ENCODE data around the gene UNC119B. TPM values are rescaled to one million over a fixed set of nuclear protein-coding genes. Genes with fewer than 3 reads are reported as not detected.

The UNC119B gene
- total and polyA plus RNA-seq, 9 donors, result 6.0 to 21.6 (median 15.3) TPM

DNA sequence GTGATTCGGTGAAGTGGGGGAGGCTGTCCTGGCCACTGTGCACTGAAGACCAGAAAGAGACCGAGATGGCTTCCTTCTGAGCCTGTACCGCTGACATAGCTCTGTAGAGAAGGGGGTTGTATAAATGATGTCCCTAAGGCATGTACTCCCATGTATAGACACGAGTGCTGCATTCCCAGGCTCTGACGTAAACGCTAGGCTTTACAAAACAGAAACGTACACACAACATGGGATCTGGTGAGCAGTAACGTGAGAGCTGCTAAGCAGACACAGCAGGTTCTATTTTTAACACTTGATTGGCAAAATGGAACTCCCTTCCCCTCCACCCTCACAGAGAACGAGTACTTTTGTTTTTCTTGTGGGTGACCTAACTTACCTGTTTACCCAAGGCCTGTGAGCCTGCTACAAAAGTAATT lies 51.3 kb downstream of the UNC119B start:
- Histone ChIP-seq H3K4me1 (ENCODE audit: control insufficient read depth, insufficient read depth, low read length) (peaks cover 35% of the 10 kb centered on the region), H3K4me3 (ENCODE audit: low read length) (peak overlapping the region; percentile 24), H3K36me3 (ENCODE audit: control insufficient read depth, insufficient read depth, low read length) (peaks cover 57% of the 10 kb centered on the region), H3K27me3 (ENCODE audit: control insufficient read depth, insufficient read depth, low read length) (no peaks in the 10 kb centered on the region), H3K27ac (ENCODE audit: low read length) (peak overlapping the region; percentile 96), H3K9me3 (replicated peaks; ENCODE audit: control insufficient read depth, low read depth, low read length) (no peaks in the 10 kb centered on the region)
- peak; percentile 97 for DNase-seq
- 3% methylated on average over 6 of the region's 9 CpGs for WGBS (ENCODE audit: insufficient coverage)

DNA sequence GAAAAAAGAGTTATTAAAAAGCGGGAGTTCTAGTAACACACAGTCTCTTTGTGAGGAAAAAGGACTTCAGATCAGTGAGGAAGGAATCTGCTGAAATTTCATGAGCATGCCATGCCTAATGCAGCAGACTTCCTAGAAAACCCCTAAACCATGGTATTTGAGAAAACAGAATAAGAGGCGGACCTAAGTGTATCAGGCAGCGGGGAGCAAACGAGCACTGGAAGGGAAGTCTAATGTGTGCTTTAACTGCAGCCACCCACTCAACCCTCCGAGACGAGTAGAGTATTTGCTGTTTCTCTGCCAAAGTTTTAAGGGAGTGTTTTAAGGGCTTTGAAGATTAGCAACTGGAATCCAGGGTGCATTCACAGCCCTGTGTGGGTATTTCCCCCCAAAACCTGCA lies 51.8 kb downstream of the UNC119B start:
- Histone ChIP-seq H3K27me3 (ENCODE audit: control insufficient read depth, insufficient read depth, low read length) (no peaks in the 10 kb centered on the region), H3K4me1 (ENCODE audit: control insufficient read depth, insufficient read depth, low read length) (peaks cover 35% of the 10 kb centered on the region), H3K27ac (ENCODE audit: low read length) (peak overlapping the region; percentile 96), H3K9me3 (replicated peaks; ENCODE audit: control insufficient read depth, low read depth, low read length) (no peaks in the 10 kb centered on the region), H3K4me3 (ENCODE audit: low read length) (no peak overlapping the region), H3K36me3 (ENCODE audit: control insufficient read depth, insufficient read depth, low read length) (peaks cover 62% of the 10 kb centered on the region)
- no CpG with 5 or more reads among the region's 6 CpGs for WGBS (ENCODE audit: insufficient coverage)
- peak; percentile 78 for DNase-seq

DNA sequence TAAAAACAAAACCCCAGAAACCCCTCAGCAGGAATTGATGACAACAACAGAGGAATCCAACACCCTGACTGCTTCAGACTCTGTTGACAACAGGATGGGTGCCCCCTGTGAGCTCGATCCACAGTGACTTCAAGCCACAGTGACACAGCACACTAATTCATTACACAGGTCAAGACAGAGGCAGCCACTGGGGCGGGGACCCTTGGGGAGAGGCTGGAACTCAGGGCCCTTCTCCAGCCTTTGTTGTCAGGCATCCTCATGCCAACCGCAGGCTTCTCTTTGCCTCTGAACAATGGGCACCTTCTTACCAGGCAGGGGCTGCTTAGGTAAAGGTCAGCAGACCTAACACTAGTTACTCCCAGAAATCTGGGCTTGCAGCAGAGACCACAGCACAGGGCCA lies 53.0 kb downstream of the UNC119B start:
- Histone ChIP-seq H3K27ac (ENCODE audit: low read length) (no peak overlapping the region), H3K4me3 (ENCODE audit: low read length) (no peak overlapping the region), H3K36me3 (ENCODE audit: control insufficient read depth, insufficient read depth, low read length) (peaks cover 73% of the 10 kb centered on the region), H3K9me3 (replicated peaks; ENCODE audit: control insufficient read depth, low read depth, low read length) (no peaks in the 10 kb centered on the region), H3K27me3 (ENCODE audit: control insufficient read depth, insufficient read depth, low read length) (no peaks in the 10 kb centered on the region), H3K4me1 (ENCODE audit: control insufficient read depth, insufficient read depth, low read length) (peaks cover 35% of the 10 kb centered on the region)
- whole genome bisulfite sequencing (ENCODE audit: insufficient coverage), result 90% methylated on average over 3 of the region's 3 CpGs
- DNase-seq, result no peak

DNA sequence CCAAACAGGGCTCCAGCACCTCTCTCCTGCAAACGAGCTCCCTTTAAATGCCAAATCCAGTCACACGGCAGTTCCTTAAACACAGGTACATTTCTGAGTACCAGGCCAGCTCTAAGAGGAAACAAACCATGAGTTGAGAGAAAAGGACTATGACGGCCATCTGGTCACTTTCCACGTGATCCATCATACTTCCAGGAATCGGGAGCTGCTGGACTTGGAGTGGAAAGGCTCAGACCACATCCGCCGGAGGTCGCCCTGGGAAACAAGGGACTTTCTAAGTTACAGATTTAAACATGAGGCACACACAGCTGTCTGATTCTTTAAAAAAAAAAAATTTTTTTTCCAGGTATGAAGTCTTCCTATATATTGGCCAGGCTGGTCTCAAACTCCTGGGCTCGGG lies 54.6 kb downstream of the UNC119B start:
- no peaks in the 10 kb centered on the region for H3K27me3 ChIP-seq (ENCODE audit: control insufficient read depth, insufficient read depth, low read length)
- 69% methylated on average over 4 of the region's 9 CpGs for WGBS (ENCODE audit: insufficient coverage)

DNA sequence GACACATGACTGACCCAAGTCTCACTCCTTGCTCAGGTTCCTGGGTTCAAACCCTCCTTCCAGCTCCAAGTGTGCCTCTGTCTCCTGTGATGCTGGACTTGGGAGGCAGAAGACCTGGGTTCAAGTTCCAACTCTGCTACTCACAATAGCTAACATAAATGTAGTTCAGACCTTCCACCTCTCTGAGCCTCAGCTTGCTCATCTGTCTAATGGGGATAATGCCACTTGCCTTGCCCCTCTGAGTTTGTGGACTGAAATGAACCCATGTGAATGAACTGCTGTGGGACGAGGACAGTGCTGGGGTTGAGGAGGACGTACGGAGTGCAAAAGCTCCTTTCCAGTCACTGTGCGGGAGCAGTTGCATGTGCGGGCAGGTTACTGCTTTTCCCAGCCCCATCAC lies 56.3 kb downstream of the UNC119B start:
- Histone ChIP-seq H3K27ac (ENCODE audit: low read length) (no peak overlapping the region), H3K4me1 (ENCODE audit: control insufficient read depth, insufficient read depth, low read length) (peaks cover 7% of the 10 kb centered on the region), H3K4me3 (ENCODE audit: low read length) (no peak overlapping the region), H3K9me3 (replicated peaks; ENCODE audit: control insufficient read depth, low read depth, low read length) (no peaks in the 10 kb centered on the region), H3K27me3 (ENCODE audit: control insufficient read depth, insufficient read depth, low read length) (no peaks in the 10 kb centered on the region), H3K36me3 (ENCODE audit: control insufficient read depth, insufficient read depth, low read length) (peaks cover 67% of the 10 kb centered on the region)
- no CpG with 5 or more reads among the region's 5 CpGs for WGBS (ENCODE audit: insufficient coverage)
- DNase-seq, result no peak

More for the DNA sequence above, 54.6 kb downstream of the UNC119B start:
- Histone ChIP-seq H3K4me1 (ENCODE audit: control insufficient read depth, insufficient read depth, low read length) (peaks cover 24% of the 10 kb centered on the region), H3K27ac (ENCODE audit: low read length) (peak overlapping the region; percentile 15), H3K9me3 (replicated peaks; ENCODE audit: control insufficient read depth, low read depth, low read length) (no peaks in the 10 kb centered on the region), H3K36me3 (ENCODE audit: control insufficient read depth, insufficient read depth, low read length) (peaks cover 73% of the 10 kb centered on the region), H3K4me3 (ENCODE audit: low read length) (no peak overlapping the region)
- peak; percentile 59 for DNase-seq

DNA sequence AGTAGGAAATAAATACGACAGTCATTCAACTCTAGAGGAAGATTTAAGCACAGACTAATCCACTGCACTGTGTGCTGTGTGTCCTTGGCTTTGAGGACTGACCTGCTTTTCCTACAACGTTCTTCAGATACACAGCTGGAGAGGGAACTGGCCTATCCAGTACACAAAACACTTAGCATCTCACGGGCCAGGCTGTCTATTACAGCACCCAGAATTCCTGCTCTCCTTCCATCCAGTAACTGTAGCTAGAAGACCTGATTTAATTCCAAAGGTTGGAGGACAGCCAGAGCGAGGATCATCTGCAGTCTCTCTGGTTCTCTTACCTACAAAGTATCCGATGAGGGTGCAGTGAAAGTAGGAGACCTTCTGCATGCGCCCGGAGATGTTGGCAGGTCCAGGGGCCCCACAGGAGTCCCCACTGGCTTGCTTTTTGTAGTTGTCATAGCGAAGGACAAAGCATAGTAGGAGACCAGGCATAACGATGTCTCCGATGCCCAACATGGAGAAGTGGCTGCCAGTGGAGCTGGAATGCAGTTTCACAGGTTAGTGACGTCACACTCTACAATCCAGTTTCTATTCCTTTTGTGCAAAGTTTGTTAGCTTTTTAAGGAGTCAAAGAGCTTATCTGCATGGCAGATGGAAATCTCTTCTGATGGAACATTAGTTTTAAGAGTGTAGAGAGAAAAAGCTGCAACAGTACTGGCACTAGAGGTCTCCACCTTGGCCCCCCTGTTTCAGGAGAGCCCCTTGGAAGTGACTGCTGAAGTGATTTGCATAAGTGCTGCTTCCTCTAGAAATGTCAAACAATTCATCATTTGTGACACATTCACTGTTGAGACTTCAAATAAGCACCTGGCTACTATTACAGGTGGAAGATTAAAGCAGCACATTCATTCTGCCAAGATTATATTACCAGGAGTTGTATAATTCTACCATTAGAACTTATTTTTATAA lies 57.1 kb downstream of the UNC119B start:
- Histone ChIP-seq H3K4me1 (ENCODE audit: control insufficient read depth, insufficient read depth, low read length) (peaks cover under 1% of the 10 kb centered on the region), H3K27ac (ENCODE audit: low read length) (no peak overlapping the region), H3K9me3 (replicated peaks; ENCODE audit: control insufficient read depth, low read depth, low read length) (no peaks in the 10 kb centered on the region), H3K27me3 (ENCODE audit: control insufficient read depth, insufficient read depth, low read length) (no peaks in the 10 kb centered on the region), H3K4me3 (ENCODE audit: low read length) (no peak overlapping the region), H3K36me3 (ENCODE audit: control insufficient read depth, insufficient read depth, low read length) (peaks cover 69% of the 10 kb centered on the region)
- DNase-seq, result no peak
- WGBS (ENCODE audit: insufficient coverage), result 94% methylated on average over 6 of the region's 11 CpGs

DNA sequence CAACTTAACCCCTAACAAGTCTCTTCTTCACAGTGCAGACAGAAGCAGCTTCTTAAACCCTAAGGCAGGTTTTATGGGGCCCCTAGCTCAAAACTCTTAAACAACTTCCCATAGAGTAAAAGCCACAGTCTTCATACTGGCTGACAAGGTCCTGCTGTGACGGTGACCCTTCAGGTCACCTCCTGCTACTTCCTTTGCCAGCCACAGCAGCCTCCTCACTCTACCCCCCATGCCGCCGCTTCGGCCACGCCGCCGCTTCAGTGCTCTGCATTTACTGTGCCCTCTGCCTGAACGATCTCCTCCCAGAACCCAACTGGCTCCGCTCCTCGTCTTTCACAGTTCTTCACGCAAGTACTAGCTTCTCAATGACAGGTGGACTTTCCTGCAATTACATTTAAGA lies 60.8 kb downstream of the UNC119B start:
- no peaks in the 10 kb centered on the region for H3K9me3 ChIP-seq (replicated peaks; ENCODE audit: control insufficient read depth, low read depth, low read length)
- 66% methylated on average over 11 of the region's 11 CpGs for WGBS (ENCODE audit: insufficient coverage)
- no peak overlapping the region for H3K4me3 ChIP-seq (ENCODE audit: low read length)
- H3K27me3 ChIP-seq (ENCODE audit: control insufficient read depth, insufficient read depth, low read length), result no peaks in the 10 kb centered on the region
- H3K4me1 ChIP-seq (ENCODE audit: control insufficient read depth, insufficient read depth, low read length), result peaks cover 5% of the 10 kb centered on the region
- H3K36me3 ChIP-seq (ENCODE audit: control insufficient read depth, insufficient read depth, low read length), result peaks cover 42% of the 10 kb centered on the region
- no peak overlapping the region for H3K27ac ChIP-seq (ENCODE audit: low read length)
- DNase-seq, result no peak

Other genes with a start within 250 kb of the UNC119B start
- gene SRSF9, start 240.7 kb upstream of the UNC119B start, total RNA-seq, result 71.6 TPM
- gene SRSF9, start 240.7 kb upstream of the UNC119B start, polyA plus RNA-seq (ENCODE audit: insufficient read depth in 1 of 8, insufficient read length in 8 of 8, low replicate concordance in 1 of 8), result 100 to 1,000 TPM in 5 of 8 donors, 10 to 100 TPM in 3; 82.3 to 123 (median 103) TPM
- 228 TPM for gene DYNLL1, start 214.3 kb upstream of the UNC119B start, total RNA-seq
- 100 to 1,000 TPM; 298 to 403 (median 359) TPM for gene DYNLL1, start 214.3 kb upstream of the UNC119B start, polyA plus RNA-seq (ENCODE audit: insufficient read depth in 1 of 8, insufficient read length in 8 of 8, low replicate concordance in 1 of 8)
- 34.5 TPM for gene COQ5, start 181.3 kb upstream of the UNC119B start, total RNA-seq
- gene COQ5, start 181.3 kb upstream of the UNC119B start, polyA plus RNA-seq (ENCODE audit: insufficient read depth in 1 of 8, insufficient read length in 8 of 8, low replicate concordance in 1 of 8), result 10 to 100 TPM; 32.7 to 42.3 (median 36.9) TPM
- gene RNF10, start 176.1 kb upstream of the UNC119B start, total RNA-seq, result 80.8 TPM
- gene RNF10, start 176.1 kb upstream of the UNC119B start, polyA plus RNA-seq (ENCODE audit: insufficient read depth in 1 of 8, insufficient read length in 8 of 8, low replicate concordance in 1 of 8), result 100 to 1,000 TPM; 151 to 203 (median 171) TPM
- gene POP5, start 129.1 kb upstream of the UNC119B start, total RNA-seq, result 30.3 TPM
- 10 to 100 TPM; 22.2 to 31.4 (median 24.8) TPM for gene POP5, start 129.1 kb upstream of the UNC119B start, polyA plus RNA-seq (ENCODE audit: insufficient read depth in 1 of 8, insufficient read length in 8 of 8, low replicate concordance in 1 of 8)
- gene CABP1, start 69.8 kb upstream of the UNC119B start, total RNA-seq, result 2.3 TPM
- 1 to 10 TPM; 1.2 to 2.7 (median 2.4) TPM for gene CABP1, start 69.8 kb upstream of the UNC119B start, polyA plus RNA-seq (ENCODE audit: insufficient read depth in 1 of 8, insufficient read length in 8 of 8, low replicate concordance in 1 of 8)
- 70.2 TPM for gene MLEC, start 23.3 kb upstream of the UNC119B start, total RNA-seq
- 10 to 100 TPM; 60.5 to 98.4 (median 81.7) TPM for gene MLEC, start 23.3 kb upstream of the UNC119B start, polyA plus RNA-seq (ENCODE audit: insufficient read depth in 1 of 8, insufficient read length in 8 of 8, low replicate concordance in 1 of 8)
- 20.6 TPM for gene ACADS, start 15.4 kb downstream of the UNC119B start, total RNA-seq
- gene ACADS, start 15.4 kb downstream of the UNC119B start, polyA plus RNA-seq (ENCODE audit: insufficient read depth in 1 of 8, insufficient read length in 8 of 8, low replicate concordance in 1 of 8), result 10 to 100 TPM; 13.1 to 22.7 (median 18.9) TPM
- 10.2 TPM for gene SPPL3, start 193.9 kb downstream of the UNC119B start, total RNA-seq
- gene SPPL3, start 193.9 kb downstream of the UNC119B start, polyA plus RNA-seq (ENCODE audit: insufficient read depth in 1 of 8, insufficient read length in 8 of 8, low replicate concordance in 1 of 8), result 10 to 100 TPM; 39.6 to 68.2 (median 54.6) TPM

Data from muscle of leg (tissue), 11 donors.